Suprapubic skin (tissue), 4 donors: ENCODE data around the gene GARNL3. TPM values are rescaled to one million over a fixed set of nuclear protein-coding genes. Genes with fewer than 3 reads are reported as not detected.

Experiments
- DNase-seq, 2 donors: peaks; one replicate each; pipeline ENCODE4 v3.0.0-alpha.2; 2019; ENCODE audit warnings: low spot score in 2 of 2
- H3K27ac ChIP-seq: fragments of 200-600 bp; sonication (generic); one replicate; pipeline ENCODE4 v1.5.1; 2019
- H3K27me3 ChIP-seq: fragments of 200-600 bp; sonication (generic); one replicate; pipeline ENCODE4 v1.5.1; 2019
- H3K36me3 ChIP-seq: fragments of 200-600 bp; sonication (generic); one replicate; pipeline ENCODE4 v1.5.1; 2019
- H3K4me1 ChIP-seq: fragments of 200-600 bp; sonication (generic); one replicate; pipeline ENCODE4 v1.5.1; 2019
- H3K4me3 ChIP-seq: fragments of 200-600 bp; sonication (generic); one replicate; pipeline ENCODE4 v1.5.1; 2019; ENCODE audit warnings: mild to moderate bottlenecking
- H3K9me3 ChIP-seq: fragments of 200-600 bp; sonication (generic); one replicate; pipeline ENCODE4 v1.5.1; 2019
- EP300 ChIP-seq: sonication (generic); formaldehyde crosslinking; IDR thresholded peaks from one replicate; pipeline ENCODE4 v1.6.1; 2017; ENCODE audit warnings: antibody characterized with exemption
- POLR2A ChIP-seq, 2 donors: fragments of 450-650 bp; IDR thresholded peaks; one replicate each; pipeline ENCODE4 v1.6.1; 2017; ENCODE audit warnings: antibody characterized with exemption in 2 of 2, mild to moderate bottlenecking in 2 of 2, moderate library complexity in 2 of 2
- POLR2AphosphoS5 ChIP-seq, 3 donors: sonication (generic); formaldehyde crosslinking; IDR thresholded peaks; one replicate each; pipeline ENCODE4 v1.6.1; 2017; ENCODE audit warnings: antibody characterized with exemption in 3 of 3
- WGBS: methylation state at CpG from one replicate; pipeline ENCODE4 v1.1.5; 2018; 5-methylcytosine and 5-hydroxymethylcytosine counted together
- total RNA-seq, 4 donors: library from RNA; depleted of rRNA; stranded (reverse); fragments of >200 nt; gene quantifications; one replicate each; pipeline ENCODE4 v1.1.0, GENCODE V29; 2016
- TF ChIP-seq, protein P1 (sequence below), 2 donors: fragments of 200-600 bp in 1 of 2; fragments of 450-650 bp in 1 of 2; sonication (generic) in 1 of 2; IDR thresholded peaks; one replicate each; pipeline ENCODE4 v1.5.1; 2016 to 2019; ENCODE audit warnings: antibody characterized with exemption in 2 of 2, mild to moderate bottlenecking in 1 of 2, moderate library complexity in 1 of 2

GARNL3 gene
- total RNA-seq, 4 donors from 2014 or later, result 12.5 to 23.3 (median 18.4) TPM

GRCh38 chr9:127256324-127256723 lies 8.2 kb upstream of the GARNL3 start:
- H3K4me3 ChIP-seq, result no peak overlapping the region
- no peak overlapping the region for H3K27ac ChIP-seq
- no peaks in the 10 kb centered on the region for H3K36me3 ChIP-seq
- H3K4me1 ChIP-seq, result peaks cover 3% of the 10 kb centered on the region
- H3K27me3 ChIP-seq, result no peaks in the 10 kb centered on the region
- no peak for DNase-seq
- no peaks in the 10 kb centered on the region for H3K9me3 ChIP-seq
- TF ChIP-seq, protein P1, sequence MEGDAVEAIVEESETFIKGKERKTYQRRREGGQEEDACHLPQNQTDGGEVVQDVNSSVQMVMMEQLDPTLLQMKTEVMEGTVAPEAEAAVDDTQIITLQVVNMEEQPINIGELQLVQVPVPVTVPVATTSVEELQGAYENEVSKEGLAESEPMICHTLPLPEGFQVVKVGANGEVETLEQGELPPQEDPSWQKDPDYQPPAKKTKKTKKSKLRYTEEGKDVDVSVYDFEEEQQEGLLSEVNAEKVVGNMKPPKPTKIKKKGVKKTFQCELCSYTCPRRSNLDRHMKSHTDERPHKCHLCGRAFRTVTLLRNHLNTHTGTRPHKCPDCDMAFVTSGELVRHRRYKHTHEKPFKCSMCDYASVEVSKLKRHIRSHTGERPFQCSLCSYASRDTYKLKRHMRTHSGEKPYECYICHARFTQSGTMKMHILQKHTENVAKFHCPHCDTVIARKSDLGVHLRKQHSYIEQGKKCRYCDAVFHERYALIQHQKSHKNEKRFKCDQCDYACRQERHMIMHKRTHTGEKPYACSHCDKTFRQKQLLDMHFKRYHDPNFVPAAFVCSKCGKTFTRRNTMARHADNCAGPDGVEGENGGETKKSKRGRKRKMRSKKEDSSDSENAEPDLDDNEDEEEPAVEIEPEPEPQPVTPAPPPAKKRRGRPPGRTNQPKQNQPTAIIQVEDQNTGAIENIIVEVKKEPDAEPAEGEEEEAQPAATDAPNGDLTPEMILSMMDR (IDR thresholded peaks at IDR 0.05), result no peak
- TF ChIP-seq POLR2A (IDR thresholded peaks at IDR 0.05) (no peak), POLR2AphosphoS5 (IDR thresholded peaks at IDR 0.05) (no peak), EP300 (no peak)
- 87% methylated on average over 5 of the region's 5 CpGs for WGBS

DNA sequence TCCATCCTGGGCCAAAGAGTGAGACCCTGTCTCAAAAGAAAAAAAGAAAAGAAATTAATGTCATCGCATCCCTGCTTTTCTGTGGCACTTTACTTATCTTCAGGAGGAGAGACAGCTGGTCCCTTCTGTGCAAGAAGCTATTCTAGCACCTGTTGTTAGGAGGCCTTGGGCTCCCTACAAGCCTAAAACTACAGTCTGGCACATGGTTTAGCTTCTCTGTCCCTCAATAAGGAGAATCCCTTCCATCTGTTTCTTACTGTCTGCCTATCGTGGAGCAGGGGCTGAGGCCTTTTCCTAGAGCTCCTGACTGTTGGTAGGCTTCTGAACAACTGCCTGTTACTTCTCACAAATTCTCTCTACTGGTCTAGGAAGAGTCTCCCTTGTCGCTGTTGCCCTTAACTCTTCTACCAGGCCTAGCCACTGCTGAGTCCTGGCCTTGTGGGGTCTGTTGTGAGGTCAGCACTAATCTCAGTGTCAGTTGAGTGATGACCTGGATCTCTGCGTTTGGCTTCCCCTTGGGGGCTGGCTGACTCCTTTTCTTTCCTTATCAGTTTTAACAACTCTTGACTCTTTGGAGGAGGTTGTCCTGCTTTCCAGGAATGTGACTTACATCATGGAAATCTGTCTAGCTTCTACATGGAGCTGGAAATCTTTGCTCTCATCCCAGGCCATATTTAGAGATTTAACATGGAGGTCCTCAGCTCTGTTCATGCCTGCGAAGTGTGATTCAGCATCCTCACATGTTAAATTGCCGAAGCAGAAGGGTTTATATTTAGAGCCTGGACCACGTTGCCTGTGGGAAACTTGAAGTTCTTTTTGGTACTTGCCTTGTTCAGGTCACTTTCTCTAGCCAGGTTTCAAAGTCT lies 5.7 kb upstream of the GARNL3 start:
- H3K9me3 ChIP-seq, result no peaks in the 10 kb centered on the region
- no peak for TF ChIP-seq POLR2AphosphoS5 (IDR thresholded peaks at IDR 0.05)
- TF ChIP-seq, protein P1 (IDR thresholded peaks at IDR 0.05), result no peak
- no peak for TF ChIP-seq POLR2A (IDR thresholded peaks at IDR 0.05)
- TF ChIP-seq EP300, result no peak
- H3K36me3 ChIP-seq, result no peaks in the 10 kb centered on the region
- no peak overlapping the region for H3K4me3 ChIP-seq
- H3K27me3 ChIP-seq, result no peaks in the 10 kb centered on the region
- peaks cover 9% of the 10 kb centered on the region for H3K4me1 ChIP-seq
- WGBS, result 91% methylated on average over 7 of the region's 7 CpGs
- no peak for DNase-seq
- no peak overlapping the region for H3K27ac ChIP-seq

- Histone ChIP-seq H3K27me3 (no peaks in the 10 kb centered on the region), H3K9me3 (no peaks in the 10 kb centered on the region), H3K36me3 (no peaks in the 10 kb centered on the region), H3K27ac (no peak overlapping the region), H3K4me1 (peaks cover 9% of the 10 kb centered on the region), H3K4me3 (no peak overlapping the region)
- no peak for DNase-seq
- TF ChIP-seq POLR2AphosphoS5 (IDR thresholded peaks at IDR 0.05) (no peak), EP300 (no peak), POLR2A (IDR thresholded peaks at IDR 0.05) (no peak)
- TF ChIP-seq, protein P1 (IDR thresholded peaks at IDR 0.05), result no peak
Measured at GRCh38 chr9:127262602-127263001, 2.0 kb upstream of the GARNL3 start.

- H3K4me1 ChIP-seq, result peaks cover 9% of the 10 kb centered on the region
- 89% methylated on average over 9 of the region's 9 CpGs for WGBS
- H3K36me3 ChIP-seq, result no peaks in the 10 kb centered on the region
- H3K27me3 ChIP-seq, result no peaks in the 10 kb centered on the region
- no peak overlapping the region for H3K4me3 ChIP-seq
- no peaks in the 10 kb centered on the region for H3K9me3 ChIP-seq
- TF ChIP-seq EP300, result no peak
- DNase-seq, result no peak
- no peak overlapping the region for H3K27ac ChIP-seq
Measured at GRCh38 chr9:127263237-127263636, 1.3 kb upstream of the GARNL3 start.

DNA sequence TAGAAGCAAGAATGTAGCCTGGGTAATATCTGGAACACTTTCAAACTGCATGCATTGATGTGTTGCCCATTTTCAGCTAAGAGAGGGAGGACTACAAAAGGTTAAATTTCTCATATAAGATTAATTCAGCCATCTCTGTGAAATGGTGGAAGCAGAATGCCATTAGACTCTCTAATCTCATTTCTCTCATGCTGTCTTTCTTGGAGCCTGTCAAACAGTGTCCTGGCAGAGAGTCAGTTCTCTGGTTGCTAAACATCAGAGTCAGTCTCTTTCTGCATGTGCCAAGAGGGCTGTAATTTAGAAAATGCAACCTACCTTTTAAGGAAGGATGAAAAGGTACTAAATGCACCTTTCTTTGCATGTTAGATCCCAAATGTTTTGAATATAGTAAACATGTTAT lies 910 bp upstream of the GARNL3 start:
- Histone ChIP-seq H3K36me3 (no peaks in the 10 kb centered on the region), H3K4me3 (no peak overlapping the region), H3K4me1 (peaks cover 9% of the 10 kb centered on the region), H3K27me3 (no peaks in the 10 kb centered on the region), H3K27ac (no peak overlapping the region), H3K9me3 (no peaks in the 10 kb centered on the region)
- no peak for TF ChIP-seq EP300
- TF ChIP-seq POLR2A (IDR thresholded peaks at IDR 0.05), result no peak
- no peak for TF ChIP-seq POLR2AphosphoS5 (IDR thresholded peaks at IDR 0.05)
- TF ChIP-seq, protein P1 (IDR thresholded peaks at IDR 0.05), result no peak
- DNase-seq, result no peak
